HepG2 (cell line): Measurements from ENCODE around the gene HDAC4.

Experiments
- BCL3 ChIP-seq: sonication (generic); formaldehyde crosslinking; IDR thresholded peaks from 2 replicates; pipeline ENCODE4 v1.5.1; 2020; ENCODE audit warnings: mild to moderate bottlenecking, missing genetic modification reagents, moderate library complexity
- CREB1 ChIP-seq, 2 experiments: fragments of 450-650 bp in 1 of 2; IDR thresholded peaks; 2 replicates each; pipeline ENCODE4 v1.6.1; 2016 to 2017; ENCODE audit warnings: control low read depth in 1 of 2, mild to moderate bottlenecking in 1 of 2, missing compliant biosample characterization in 1 of 2, missing genetic modification characterization in 1 of 2
- ELF1 ChIP-seq: sonication (generic); formaldehyde crosslinking; IDR thresholded peaks from 2 replicates; pipeline ENCODE4 v1.4.0; 2020; ENCODE audit warnings: missing genetic modification reagents
- IRF9 ChIP-seq: sonication (generic); formaldehyde crosslinking; IDR thresholded peaks from 2 replicates; pipeline ENCODE4 v1.8.0; 2022; ENCODE audit warnings: missing genetic modification reagents, mild to moderate bottlenecking, borderline replicate concordance
- KDM5A ChIP-seq: fragments of 200-600 bp; sonication (generic); IDR thresholded peaks from 2 replicates; pipeline ENCODE4 v1.7.0; 2018; ENCODE audit warnings: antibody characterized with exemption, mild to moderate bottlenecking, low read length, borderline replicate concordance
- MXD1 ChIP-seq: sonication (generic); formaldehyde crosslinking; IDR thresholded peaks from 2 replicates; pipeline ENCODE4 v1.4.0; 2020; ENCODE audit warnings: mild to moderate bottlenecking, missing genetic modification reagents
- NR2C2 ChIP-seq: sonication (generic); formaldehyde crosslinking; IDR thresholded peaks from 2 replicates; pipeline ENCODE4 v1.4.0; 2020; ENCODE audit warnings: missing genetic modification reagents, mild to moderate bottlenecking, moderate library complexity, borderline replicate concordance
- THAP7 ChIP-seq: sonication (generic); formaldehyde crosslinking; IDR thresholded peaks from 2 replicates; pipeline ENCODE4 v1.8.1; 2023; ENCODE audit warnings: mild to moderate bottlenecking, missing genetic modification reagents
- USF2 ChIP-seq, 2 experiments: sonication (generic) in 1 of 2; formaldehyde crosslinking in 1 of 2; IDR thresholded peaks; 2 replicates each; pipeline versions ENCODE4 v1.5.1 to v1.6.1; 2011 to 2020; ENCODE audit warnings: borderline replicate concordance in 1 of 2, low read depth in 1 of 2, low read length in 1 of 2, mild to moderate bottlenecking in 1 of 2, missing genetic modification reagents in 1 of 2, moderate library complexity in 1 of 2
- ZBTB10 ChIP-seq: sonication (generic); formaldehyde crosslinking; IDR thresholded peaks from 2 replicates; pipeline ENCODE4 v1.4.0; 2020; ENCODE audit warnings: missing genetic modification reagents, borderline replicate concordance
- ZBTB8A ChIP-seq: sonication (generic); formaldehyde crosslinking; IDR thresholded peaks from 2 replicates; pipeline ENCODE4 v1.4.0; 2020; ENCODE audit warnings: mild to moderate bottlenecking, low read depth, missing genetic modification reagents, borderline replicate concordance
- ZFP62 ChIP-seq: sonication (generic); formaldehyde crosslinking; IDR thresholded peaks from 2 replicates; pipeline ENCODE4 v1.4.0; 2020; ENCODE audit warnings: missing genetic modification reagents
- ZFP90 ChIP-seq: sonication (generic); formaldehyde crosslinking; IDR thresholded peaks from 2 replicates; pipeline ENCODE4 v1.8.0; 2022; ENCODE audit warnings: missing genetic modification reagents, mild to moderate bottlenecking, inconsistent platforms, borderline replicate concordance
- ZNF331 ChIP-seq: sonication (generic); formaldehyde crosslinking; IDR thresholded peaks from 2 replicates; pipeline ENCODE4 v1.4.0; 2020; ENCODE audit warnings: missing genetic modification reagents

- TF ChIP-seq ZNF331 (CRISPR knock-in tag) = no peak
- no peak for TF ChIP-seq MXD1
- no peak for TF ChIP-seq KDM5A
- no peak for TF ChIP-seq ZFP62 (CRISPR knock-in tag)
- TF ChIP-seq ZBTB8A = no peak
- TF ChIP-seq USF2 (IDR thresholded peaks at IDR 0.05; ENCODE audit: low read depth, low read length) = no peak
- TF ChIP-seq USF2 (CRISPR knock-in tag; IDR thresholded peaks at IDR 0.05; ENCODE audit: borderline replicate concordance) = no peak
- no peak for TF ChIP-seq THAP7 (CRISPR knock-in tag)
- no peak for TF ChIP-seq NR2C2 (CRISPR knock-in tag)
- no peak for TF ChIP-seq CREB1 (IDR thresholded peaks at IDR 0.05)
- TF ChIP-seq CREB1 (CRISPR knock-in tag; IDR thresholded peaks at IDR 0.05) = no peak
- TF ChIP-seq IRF9 (CRISPR knock-in tag) = no peak
- TF ChIP-seq BCL3 (CRISPR knock-in tag) = no peak
- no peak for TF ChIP-seq ZBTB10 (CRISPR knock-in tag)
- TF ChIP-seq ZFP90 (CRISPR knock-in tag) = no peak
- TF ChIP-seq ELF1 (CRISPR knock-in tag) = no peak
Observed at GRCh38 chr2:239008004-239008403, 392.8 kb downstream of the HDAC4 start.
